ENCODE results near the gene RBM26. TPM values are rescaled to one million over a fixed set of nuclear protein-coding genes. Genes with fewer than 3 reads are reported as not detected.

RBM26 gene
- total RNA-seq, 1 donor from 2014 or later = 20.6 TPM

GRCh38 chr13:79442706-79443105 lies 36.7 kb upstream of the RBM26 start:
- Histone ChIP-seq H3K9me3 (replicated peaks) (no peaks in the 10 kb centered on the region), H3K4me3 (no peak overlapping the region), H3K27me3 (ENCODE audit: low read depth) (no peaks in the 10 kb centered on the region), H3K4me1 (no peaks in the 10 kb centered on the region), H3K36me3 (no peaks in the 10 kb centered on the region), H3K27ac (replicated peaks) (no peak overlapping the region)
- no peak for DNase-seq
- intact Hi-C loops (cut with micrococcal nuclease) = no loop called here
- no peak for TF ChIP-seq CTCF (IDR thresholded peaks at IDR 0.05; ENCODE audit: borderline replicate concordance)

GRCh38 chr13:79442221-79442620 lies 36.2 kb upstream of the RBM26 start:
- intact Hi-C loops (cut with micrococcal nuclease) = no loop called here
- H3K9me3 ChIP-seq (replicated peaks) = no peaks in the 10 kb centered on the region
- TF ChIP-seq CTCF (IDR thresholded peaks at IDR 0.05; ENCODE audit: borderline replicate concordance) = no peak
- DNase-seq = no peak
- H3K27me3 ChIP-seq (ENCODE audit: low read depth) = no peaks in the 10 kb centered on the region
- no peaks in the 10 kb centered on the region for H3K36me3 ChIP-seq
- no peaks in the 10 kb centered on the region for H3K4me1 ChIP-seq
- H3K4me3 ChIP-seq = no peak overlapping the region
- H3K27ac ChIP-seq (replicated peaks) = no peak overlapping the region

GRCh38 chr13:79440958-79441528 lies 35.0 kb upstream of the RBM26 start:
- no peak for TF ChIP-seq CTCF (IDR thresholded peaks at IDR 0.05; ENCODE audit: borderline replicate concordance)
- DNase-seq = no peak
- Histone ChIP-seq H3K4me1 (no peaks in the 10 kb centered on the region), H3K4me3 (no peak overlapping the region), H3K27ac (replicated peaks) (no peak overlapping the region), H3K27me3 (ENCODE audit: low read depth) (no peaks in the 10 kb centered on the region), H3K9me3 (replicated peaks) (no peaks in the 10 kb centered on the region), H3K36me3 (no peaks in the 10 kb centered on the region)
- intact Hi-C loops (cut with micrococcal nuclease) = no loop called here

GRCh38 chr13:79439275-79439674 lies 33.2 kb upstream of the RBM26 start:
- H3K36me3 ChIP-seq = no peaks in the 10 kb centered on the region
- intact Hi-C loops (cut with micrococcal nuclease) = no loop called here
- peaks cover 6% of the 10 kb centered on the region for H3K4me1 ChIP-seq
- no peaks in the 10 kb centered on the region for H3K9me3 ChIP-seq (replicated peaks)
- no peak overlapping the region for H3K4me3 ChIP-seq
- no peak overlapping the region for H3K27ac ChIP-seq (replicated peaks)
- no peak for TF ChIP-seq CTCF (IDR thresholded peaks at IDR 0.05; ENCODE audit: borderline replicate concordance)
- no peak for DNase-seq
- no peaks in the 10 kb centered on the region for H3K27me3 ChIP-seq (ENCODE audit: low read depth)

- intact Hi-C loops (cut with micrococcal nuclease) = no loop called here
- peaks cover 2% of the 10 kb centered on the region for H3K9me3 ChIP-seq (replicated peaks)
- no peak overlapping the region for H3K27ac ChIP-seq (replicated peaks)
- H3K27me3 ChIP-seq (ENCODE audit: low read depth) = no peaks in the 10 kb centered on the region
- DNase-seq = no peak
- H3K36me3 ChIP-seq = no peaks in the 10 kb centered on the region
- H3K4me3 ChIP-seq = no peak overlapping the region
- no peak for TF ChIP-seq CTCF (IDR thresholded peaks at IDR 0.05; ENCODE audit: borderline replicate concordance)
- H3K4me1 ChIP-seq = peaks cover 6% of the 10 kb centered on the region
These were observed 29.5 kb upstream of the RBM26 start for GRCh38 chr13:79435561-79435990.

Data from left ventricle myocardium inferior (tissue), 1 donor.